B cell (primary cell): ENCODE data around the gene STK24. TPM values are rescaled to one million over a fixed set of nuclear protein-coding genes. Genes with fewer than 3 reads are reported as not detected.

Experiments
- ATAC-seq: fragments of 200-7000 bp; cut with Tn5 transposase; one replicate; pipeline ENCODE4 v1.10.0; 2021; ENCODE audit warnings: low read depth, mild to moderate bottlenecking, moderate number of reproducible peaks, moderate library complexity
- CTCF ChIA-PET: fragments of 350-600 bp; sonication (Branson Sonifier 250); formaldehyde crosslinking; loops from one replicate; lab custom pipeline; 2021; ENCODE audit warnings: antibody characterized with exemption, inconsistent platforms; lab: Charles Lee
- POLR2A ChIA-PET: fragments of 350-600 bp; sonication (Branson Sonifier 250); formaldehyde crosslinking; loops from one replicate; lab custom pipeline; 2021; ENCODE audit warnings: antibody characterized with exemption; lab: Charles Lee
- DNase-seq: peaks from one replicate; pipeline ENCODE4 v3.0.0; 2013
- H2AFZ ChIP-seq: 2 replicates; pipeline ENCODE4 v1.6.1; 2012; ENCODE audit warnings: mild to moderate bottlenecking, low read depth, low read length; ENCODE audit not compliant: insufficient read depth, poor library complexity, severe bottlenecking
- H3K27ac ChIP-seq, 2 donors: 1 replicate in 1 of 2; 2 replicates in 1 of 2; pipeline ENCODE4 v1.5.1; 2012 to 2013; ENCODE audit warnings: low read length in 2 of 2, mild to moderate bottlenecking in 2 of 2, moderate library complexity in 1 of 2
- H3K27me3 ChIP-seq, 4 experiments: fragments of 200-600 bp in 1 of 4; sonication (generic) in 1 of 4; replicated peaks in 1 of 4; 1 replicate in 2 of 4; 2 replicates in 2 of 4; pipeline versions ENCODE4 v1.6.1 to v1.7.0; 2013 to 2016; ENCODE audit warnings: low read length in 3 of 4, mild to moderate bottlenecking in 2 of 4, mixed read lengths in 1 of 4, moderate library complexity in 1 of 4; ENCODE audit not compliant: insufficient read depth in 4 of 4, control insufficient read depth in 3 of 4; ENCODE audit errors: control extremely low read depth in 1 of 4
- H3K36me3 ChIP-seq, 2 experiments: replicated peaks in 1 of 2; 1 replicate in 1 of 2; 2 replicates in 1 of 2; pipeline versions ENCODE4 v1.6.1 to v1.7.1; 2013; ENCODE audit warnings: low read length in 1 of 2; ENCODE audit not compliant: insufficient read depth in 2 of 2, control insufficient read depth in 1 of 2; ENCODE audit errors: control extremely low read depth in 1 of 2, extremely low read depth in 1 of 2
- H3K4me1 ChIP-seq, 2 donors: fragments of 200-600 bp in 1 of 2; sonication (generic) in 1 of 2; 1 replicate in 1 of 2; 2 replicates in 1 of 2; pipeline versions ENCODE4 v1.5.1 to v1.6.1; 2013 to 2017; ENCODE audit warnings: low read length in 2 of 2; ENCODE audit not compliant: control insufficient read depth in 2 of 2, insufficient read depth in 2 of 2
- H3K4me2 ChIP-seq: replicated peaks from 2 replicates; pipeline ENCODE3; 2012; ENCODE audit warnings: mild to moderate bottlenecking, low read depth, low read length; ENCODE audit not compliant: poor library complexity, severe bottlenecking
- H3K4me3 ChIP-seq, 5 experiments: fragments of 200-600 bp in 1 of 5; sonication (generic) in 1 of 5; 1 replicate in 3 of 5; 2 replicates in 2 of 5; pipeline versions ENCODE4 v1.5.1 to v1.7.0; 2011 to 2016; ENCODE audit warnings: low read length in 4 of 5, mild to moderate bottlenecking in 4 of 5, low read depth in 2 of 5, control low read depth in 1 of 5, moderate library complexity in 1 of 5; ENCODE audit not compliant: insufficient read depth in 1 of 5; ENCODE audit errors: control extremely low read depth in 1 of 5, extremely low read depth in 1 of 5
- H3K79me2 ChIP-seq: fragments of 200-600 bp; sonication (generic); one replicate; pipeline ENCODE4 v1.6.0; 2016; ENCODE audit warnings: low read length; ENCODE audit not compliant: control insufficient read depth, insufficient read depth
- H3K9ac ChIP-seq: fragments of 200-600 bp; sonication (generic); 2 replicates; pipeline ENCODE4 v1.6.1; 2017; ENCODE audit warnings: mild to moderate bottlenecking, low read length, moderate library complexity
- H3K9me3 ChIP-seq, 3 donors: one replicate each; pipeline versions ENCODE4 v1.6.1 to v1.7.1; 2013; ENCODE audit warnings: low read length in 2 of 3; ENCODE audit not compliant: control insufficient read depth in 2 of 3, insufficient read depth in 1 of 3; ENCODE audit errors: control extremely low read depth in 1 of 3
- H4K20me1 ChIP-seq: 2 replicates; pipeline ENCODE4 v1.6.0; 2012; ENCODE audit warnings: mild to moderate bottlenecking, low read length; ENCODE audit not compliant: insufficient read depth, control insufficient read depth, poor library complexity, severe bottlenecking
- H3K27ac Mint-ChIP-seq: one replicate; pipeline ENCODE4 v1.8.0; 2021; ENCODE audit warnings: mixed read lengths
- H3K27me3 Mint-ChIP-seq: one replicate; pipeline ENCODE4 v1.8.0; 2021; ENCODE audit warnings: mixed read lengths
- H3K4me1 Mint-ChIP-seq: one replicate; pipeline ENCODE4 v1.8.0; 2021; ENCODE audit warnings: mixed read lengths
- H3K4me3 Mint-ChIP-seq: one replicate; pipeline ENCODE4 v1.8.0; 2021; ENCODE audit warnings: mixed read lengths
- H3K9me3 Mint-ChIP-seq: one replicate; pipeline ENCODE4 v1.8.0; 2022; ENCODE audit warnings: mixed read lengths; ENCODE audit not compliant: insufficient read depth
- CTCF ChIP-seq: fragments of 200-600 bp; IDR thresholded peaks from one replicate; pipeline ENCODE4 v1.8.0; 2022; ENCODE audit warnings: antibody characterized with exemption, mild to moderate bottlenecking
- EZH2 ChIP-seq: IDR thresholded peaks from 2 replicates; pipeline ENCODE4 v1.6.1; 2012; ENCODE audit warnings: borderline replicate concordance, low read depth, mild to moderate bottlenecking, moderate library complexity, low read length; ENCODE audit not compliant: insufficient read depth, poor library complexity, severe bottlenecking
- WGBS: methylation state at CpG from one replicate; pipeline ENCODE4 v1.1.5; 2013; ENCODE audit warnings: missing lambda C conversion rate; ENCODE audit not compliant: insufficient coverage; 5-methylcytosine and 5-hydroxymethylcytosine counted together
- intact Hi-C: fragments of 100-400 bp; cut with micrococcal nuclease; formaldehyde crosslinking; loops from one replicate; pipeline ENCODE4 v1.10.0; 2022
- polyA plus RNA-seq: library from polyadenylated mRNA; depleted of rRNA; stranded (reverse); fragments of >200 nt; gene quantifications from 2 replicates; pipeline ENCODE4 v1.2.3, GENCODE V29; 2012
- total RNA-seq, 2 donors: library from RNA; stranded (reverse); fragments of 120-200 nt in 1 of 2; gene quantifications; 1 replicate in 1 of 2; 2 replicates in 1 of 2; pipeline versions ENCODE4 v1.2.3 to v1.2.4, GENCODE V29; 2013 to 2022

STK24 gene
- total and polyA plus RNA-seq, 2 donors (not counting 1 experiment from before 2014, with no cell fraction given): 47.2 to 117 TPM

- peak overlapping the region; percentile 68 to 78 for H3K27ac ChIP-seq
- peaks cover 100% of the 10 kb centered on the region for H3K79me2 ChIP-seq
- no peak overlapping the region for H2AFZ ChIP-seq
- 57% methylated on average over 7 of the region's 9 CpGs for WGBS
- peaks cover 0 to 11% (median 0%) of the 10 kb centered on the region in 3 donors for H3K9me3 ChIP-seq
- peak overlapping the region; percentile 12 for H3K9ac ChIP-seq
- H3K27me3 ChIP-seq: no peaks in the 10 kb centered on the region
- H3K36me3 ChIP-seq: no peaks in the 10 kb centered on the region
- no peak for DNase-seq
- Mint-ChIP-seq H3K4me3 (peak overlapping the region; percentile 66), H3K4me1 (peaks cover 88% of the 10 kb centered on the region), H3K27me3 (no peaks in the 10 kb centered on the region), H3K27ac (peak overlapping the region; percentile 83), H3K9me3 (no peaks in the 10 kb centered on the region)
- no peak for TF ChIP-seq EZH2
- TF ChIP-seq CTCF: no peak
- H3K4me3 ChIP-seq: peak overlapping the region in 1 of 5 experiments; percentile 2
- ChIA-PET CTCF (interaction anchor here (1.8 to 3.1 kb wide), 2 partner anchors 89 to 119 kb away, joined by 6 to 11 read pairs; no protein-coding TSS in a partner anchor), POLR2A (interaction anchor here (0.5 kb wide), 1 partner anchor 116 kb away, joined by 3 read pairs; no protein-coding TSS in a partner anchor)
- peaks cover 68 to 72% of the 10 kb centered on the region in 2 donors for H3K4me1 ChIP-seq
- ATAC-seq: no peak
- peak overlapping the region; percentile 60 for H3K4me2 ChIP-seq
- intact Hi-C loops: no loop called here
- H4K20me1 ChIP-seq: peaks cover 72% of the 10 kb centered on the region
Observed at GRCh38 chr13:98564204-98564603, 12.7 kb downstream of the STK24 start.

GRCh38 chr13:98563071-98563470 lies 13.8 kb downstream of the STK24 start:
- Histone ChIP-seq H2AFZ (peak overlapping the region; percentile 6), H3K79me2 (peaks cover 100% of the 10 kb centered on the region), H4K20me1 (peaks cover 81% of the 10 kb centered on the region), H3K9ac (peak overlapping the region; percentile 57), H3K4me3 (peak overlapping the region in 3 of 5 experiments; percentile 15 to 40 (median 25)), H3K9me3 (peaks cover 0 to 1% (median 0%) of the 10 kb centered on the region in 3 donors), H3K36me3 (no peaks in the 10 kb centered on the region), H3K27ac (peak overlapping the region; percentile 17 to 78), H3K27me3 (no peaks in the 10 kb centered on the region), H3K4me1 (peaks cover 67 to 69% of the 10 kb centered on the region in 2 donors), H3K4me2 (peak overlapping the region; percentile 66)
- TF ChIP-seq EZH2 (no peak), CTCF (no peak)
- ChIA-PET CTCF (interaction anchor here (1.0 to 1.8 kb wide), 3 partner anchors 43 to 118 kb away, joined by 3 to 6 read pairs (median 4); no protein-coding TSS in a partner anchor), POLR2A (no interaction called here)
- DNase-seq (no peak), ATAC-seq (peak; percentile 45)
- Mint-ChIP-seq H3K9me3 (no peaks in the 10 kb centered on the region), H3K27me3 (no peaks in the 10 kb centered on the region), H3K27ac (peak overlapping the region; percentile 88), H3K4me3 (peak overlapping the region; percentile 83), H3K4me1 (peaks cover 85% of the 10 kb centered on the region)
- 7% methylated on average over 4 of the region's 6 CpGs for WGBS
- intact Hi-C loops: no loop called here
